Kidney (tissue), 14 donors: ENCODE results near the gene KLHL29. TPM values are rescaled to one million over a fixed set of nuclear protein-coding genes. Genes with fewer than 3 reads are reported as not detected.

ENCODE experiments used
- DNase-seq, 5 donors: peaks; one replicate each; pipeline ENCODE4 v3.0.0-alpha.2; 2013 to 2020
- FAIRE-seq: peaks from 2 replicates; lab custom pipeline; 2012; peaks lifted over from hg19 to GRCh38; lab: Jason Lieb, UNC
- H3K27ac ChIP-seq, 2 donors: one replicate each; pipeline ENCODE4 v1.7.0; 2013; ENCODE audit warnings: low read depth in 2 of 2, low read length in 2 of 2, inconsistent platforms in 1 of 2
- H3K27me3 ChIP-seq: one replicate; pipeline ENCODE4 v1.7.1; 2013; ENCODE audit warnings: low read length, inconsistent platforms; ENCODE audit not compliant: control insufficient read depth, insufficient read depth
- H3K36me3 ChIP-seq, 3 donors: one replicate each; pipeline versions ENCODE4 v1.7.0 to v1.7.1; 2013; ENCODE audit warnings: low read length in 3 of 3, control low read depth in 1 of 3, inconsistent platforms in 1 of 3; ENCODE audit not compliant: insufficient read depth in 3 of 3, control insufficient read depth in 2 of 3
- H3K4me1 ChIP-seq, 3 donors: one replicate each; pipeline versions ENCODE4 v1.7.0 to v1.7.1; 2013; ENCODE audit warnings: low read length in 3 of 3, inconsistent platforms in 1 of 3, low read depth in 1 of 3; ENCODE audit not compliant: control insufficient read depth in 2 of 3, insufficient read depth in 2 of 3
- H3K4me3 ChIP-seq, 3 donors: one replicate each; pipeline versions ENCODE4 v1.7.0 to v1.8.1; 2013; ENCODE audit warnings: low read length in 3 of 3, control low read depth in 1 of 3, inconsistent platforms in 1 of 3
- H3K9ac ChIP-seq, 3 donors: one replicate each; pipeline versions ENCODE4 v1.7.0 to v1.7.1; 2013; ENCODE audit warnings: low read length in 3 of 3, control low read depth in 1 of 3, inconsistent platforms in 1 of 3
- H3K9me3 ChIP-seq, 3 donors: one replicate each; pipeline versions ENCODE4 v1.7.0 to v1.7.1; 2013; ENCODE audit warnings: low read length in 3 of 3, control low read depth in 1 of 3, inconsistent platforms in 1 of 3; ENCODE audit not compliant: control insufficient read depth in 2 of 3, insufficient read depth in 1 of 3
- intact Hi-C: fragments of 100-400 bp; cut with DNase I; formaldehyde crosslinking; loops from one replicate; pipeline ENCODE4 v1.11.1; 2022
- polyA plus RNA-seq: library from polyadenylated mRNA; stranded (reverse); fragments of 350-450 nt; fragmentation: Illumina TruSeq; extraction: RNeasy Lipid Tissue Mini Kit (QIAGEN cat#74804); gene quantifications from one replicate; pipeline ENCODE4 v1.2.3, GENCODE V29; 2014; ENCODE audit warnings: low read depth, low replicate concordance; ENCODE audit not compliant: insufficient read depth
- total RNA-seq: library from RNA; stranded (reverse); fragmentation: NEBNext Ultra II Directional; extraction: Animal tissue kit (Norgen Biotek cat#: 25700); gene quantifications from one replicate; pipeline ENCODE4 v1.2.1, GENCODE V29; 2021
- TF ChIP-seq, protein P1 (sequence below): IDR thresholded peaks from 3 replicates; pipeline ENCODE4 v1.5.1; 2012; ENCODE audit warnings: mild to moderate bottlenecking, moderate library complexity, borderline replicate concordance; ENCODE audit not compliant: insufficient read depth; ENCODE audit errors: extremely low read depth
- donor health status: control.
- donor health status: control.
- donor health status: control.
- donor health status: control.
- donor health status: control.
- donor health status: DM: yes; HTN: yes; CAD: no.
- donor health status: Normal renal cell carcinoma (clear cell type).

The KLHL29 gene
- total and polyA plus RNA-seq, 2 donors from 2014 or later, result 1.5 to 10.5 TPM

- peak in 2 of 5 donors; percentile 29 to 45 for DNase-seq
Observed at GRCh38 chr2:23590241-23590869, 205.4 kb downstream of the KLHL29 start.

DNA sequence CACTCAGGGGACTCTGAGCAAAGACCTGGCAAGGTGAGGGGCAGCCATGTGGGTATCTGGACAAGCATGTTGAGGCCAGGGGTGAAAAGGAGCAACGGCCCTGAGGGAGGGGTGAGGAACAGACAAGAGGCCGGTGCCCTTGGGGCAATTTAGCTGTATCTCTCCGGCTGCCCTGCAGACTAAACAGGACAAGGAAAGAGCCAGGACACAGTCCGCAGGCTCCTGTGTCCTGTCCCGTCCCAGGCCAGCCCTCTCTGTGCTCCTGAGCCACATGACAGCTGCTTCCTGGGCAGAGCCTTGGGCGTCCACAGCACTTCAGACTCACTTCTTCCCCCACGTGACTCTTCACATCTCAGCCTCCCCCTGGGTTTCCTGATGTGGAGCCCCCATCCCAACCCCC is 206.1 kb downstream of the KLHL29 start:
- H3K9me3 ChIP-seq, result no peaks in the 10 kb centered on the region
- TF ChIP-seq, protein P1, sequence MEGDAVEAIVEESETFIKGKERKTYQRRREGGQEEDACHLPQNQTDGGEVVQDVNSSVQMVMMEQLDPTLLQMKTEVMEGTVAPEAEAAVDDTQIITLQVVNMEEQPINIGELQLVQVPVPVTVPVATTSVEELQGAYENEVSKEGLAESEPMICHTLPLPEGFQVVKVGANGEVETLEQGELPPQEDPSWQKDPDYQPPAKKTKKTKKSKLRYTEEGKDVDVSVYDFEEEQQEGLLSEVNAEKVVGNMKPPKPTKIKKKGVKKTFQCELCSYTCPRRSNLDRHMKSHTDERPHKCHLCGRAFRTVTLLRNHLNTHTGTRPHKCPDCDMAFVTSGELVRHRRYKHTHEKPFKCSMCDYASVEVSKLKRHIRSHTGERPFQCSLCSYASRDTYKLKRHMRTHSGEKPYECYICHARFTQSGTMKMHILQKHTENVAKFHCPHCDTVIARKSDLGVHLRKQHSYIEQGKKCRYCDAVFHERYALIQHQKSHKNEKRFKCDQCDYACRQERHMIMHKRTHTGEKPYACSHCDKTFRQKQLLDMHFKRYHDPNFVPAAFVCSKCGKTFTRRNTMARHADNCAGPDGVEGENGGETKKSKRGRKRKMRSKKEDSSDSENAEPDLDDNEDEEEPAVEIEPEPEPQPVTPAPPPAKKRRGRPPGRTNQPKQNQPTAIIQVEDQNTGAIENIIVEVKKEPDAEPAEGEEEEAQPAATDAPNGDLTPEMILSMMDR, result no peak
- FAIRE-seq (no peak), DNase-seq (peak in 2 of 5 donors; percentile 34 to 41)
- H3K4me1 ChIP-seq, result no peaks in the 10 kb centered on the region
- intact Hi-C loops, result no loop called here
- no peak overlapping the region for H3K4me3 ChIP-seq
- no peaks in the 10 kb centered on the region for H3K27me3 ChIP-seq
- no peak overlapping the region for H3K9ac ChIP-seq
- no peak overlapping the region for H3K27ac ChIP-seq
- no peaks in the 10 kb centered on the region for H3K36me3 ChIP-seq

More at GRCh38 chr2:23590241-23590869, 205.4 kb downstream of the KLHL29 start:
- Histone ChIP-seq H3K9ac (no peak overlapping the region), H3K36me3 (no peaks in the 10 kb centered on the region), H3K4me3 (no peak overlapping the region), H3K27me3 (no peaks in the 10 kb centered on the region), H3K4me1 (no peaks in the 10 kb centered on the region), H3K27ac (no peak overlapping the region), H3K9me3 (no peaks in the 10 kb centered on the region)
- TF ChIP-seq, protein P1, result no peak
- no peak for FAIRE-seq
- intact Hi-C loops, result no loop called here

GRCh38 chr2:23592061-23592685 is 207.2 kb downstream of the KLHL29 start:
- Histone ChIP-seq H3K4me3 (no peak overlapping the region), H3K27ac (no peak overlapping the region), H3K27me3 (no peaks in the 10 kb centered on the region), H3K9me3 (no peaks in the 10 kb centered on the region), H3K36me3 (no peaks in the 10 kb centered on the region), H3K9ac (no peak overlapping the region), H3K4me1 (no peaks in the 10 kb centered on the region)
- DNase-seq (peak in 2 of 5 donors; percentile 37 to 50), FAIRE-seq (no peak)
- intact Hi-C loops, result no loop called here
- TF ChIP-seq, protein P1, result no peak
